ENCODE results near the gene TCF21. TPM values are rescaled to one million over a fixed set of nuclear protein-coding genes. Genes with fewer than 3 reads are reported as not detected.
A peak's percentile ranks its signal among the peaks of the same experiment; 100 is the strongest.

The TCF21 gene
- total RNA-seq, 1 donor from 2014 or later = 0.04 TPM

- Histone ChIP-seq H3K9ac (no peak overlapping the region), H3K4me1 (no peaks in the 10 kb centered on the region), H3K9me3 (ENCODE audit: low read depth) (no peaks in the 10 kb centered on the region), H3K79me2 (ENCODE audit: low read depth) (no peaks in the 10 kb centered on the region), H3K36me3 (no peaks in the 10 kb centered on the region), H3K27me3 (no peaks in the 10 kb centered on the region), H3F3A (ENCODE audit: low read depth) (no peaks in the 10 kb centered on the region), H4K20me1 (ENCODE audit: low read depth) (no peaks in the 10 kb centered on the region), H3K4me2 (no peak overlapping the region), H3K27ac (no peak overlapping the region), H2AFZ (replicated peaks) (peak overlapping the region; percentile 75), H3K4me3 (no peak overlapping the region)
- peaks cover 2% of the 10 kb centered on the region for H3K9me3 Mint-ChIP-seq
- H3K4me1 Mint-ChIP-seq = no peaks in the 10 kb centered on the region
- H3K27me3 Mint-ChIP-seq (ENCODE audit: insufficient read depth, low read depth) = peaks cover 2% of the 10 kb centered on the region
- no peak for DNase-seq (ENCODE audit: low spot score)
- TF ChIP-seq EZH2 (IDR thresholded peaks at IDR 0.05) = no peak
- TF ChIP-seq CTCF (IDR thresholded peaks at IDR 0.05) = no peak
- no peak for TF ChIP-seq EZH2phosphoT487 (IDR thresholded peaks at IDR 0.05)
- H3K4me3 Mint-ChIP-seq = no peak overlapping the region
- H3K27ac Mint-ChIP-seq = no peak overlapping the region
- no peaks in the 10 kb centered on the region for H3K36me3 Mint-ChIP-seq
Observed at GRCh38 chr6:133906050-133906449, 17.1 kb downstream of the TCF21 start.

GRCh38 chr6:133916650-133917151 lies 27.8 kb downstream of the TCF21 start:
- Histone ChIP-seq H3K9me3 (ENCODE audit: low read depth) (no peaks in the 10 kb centered on the region), H3K4me1 (peaks cover 13% of the 10 kb centered on the region), H3K4me2 (peak overlapping the region; percentile 71), H3K27ac (peak overlapping the region; percentile 42), H3K36me3 (no peaks in the 10 kb centered on the region), H3K4me3 (peak overlapping the region; percentile 33), H3F3A (ENCODE audit: low read depth) (peaks cover 12% of the 10 kb centered on the region), H3K79me2 (ENCODE audit: low read depth) (no peaks in the 10 kb centered on the region), H2AFZ (replicated peaks) (no peak overlapping the region), H3K9ac (no peak overlapping the region), H3K27me3 (no peaks in the 10 kb centered on the region), H4K20me1 (ENCODE audit: low read depth) (no peaks in the 10 kb centered on the region)
- TF ChIP-seq EZH2 (IDR thresholded peaks at IDR 0.05) (no peak), CTCF (IDR thresholded peaks at IDR 0.05) (peak; percentile 98)
- Mint-ChIP-seq H3K4me1 (peaks cover 7% of the 10 kb centered on the region), H3K27ac (no peak overlapping the region), H3K36me3 (no peaks in the 10 kb centered on the region), H3K4me3 (no peak overlapping the region), H3K27me3 (ENCODE audit: insufficient read depth, low read depth) (no peaks in the 10 kb centered on the region), H3K9me3 (peaks cover 6% of the 10 kb centered on the region)
- DNase-seq (ENCODE audit: low spot score) = peak; percentile 97

- H2AFZ ChIP-seq (replicated peaks) = no peak overlapping the region
- H3K27me3 ChIP-seq = no peaks in the 10 kb centered on the region
- peaks cover 6% of the 10 kb centered on the region for H3K9me3 Mint-ChIP-seq
Observed at GRCh38 chr6:133917781-133918180, 28.9 kb downstream of the TCF21 start.

More at GRCh38 chr6:133917781-133918180, 28.9 kb downstream of the TCF21 start:
- no peak overlapping the region for H3K4me3 Mint-ChIP-seq
- H4K20me1 ChIP-seq (ENCODE audit: low read depth) = no peaks in the 10 kb centered on the region
- no peaks in the 10 kb centered on the region for H3K36me3 ChIP-seq
- no peaks in the 10 kb centered on the region for H3K27me3 Mint-ChIP-seq (ENCODE audit: insufficient read depth, low read depth)
- no peaks in the 10 kb centered on the region for H3K36me3 Mint-ChIP-seq
- DNase-seq (ENCODE audit: low spot score) = no peak
- H3K4me1 ChIP-seq = peaks cover 13% of the 10 kb centered on the region
- H3K9ac ChIP-seq = no peak overlapping the region
- H3K9me3 ChIP-seq (ENCODE audit: low read depth) = no peaks in the 10 kb centered on the region
- H3K4me1 Mint-ChIP-seq = peaks cover 7% of the 10 kb centered on the region
- H3K27ac ChIP-seq = no peak overlapping the region
- peaks cover 12% of the 10 kb centered on the region for H3F3A ChIP-seq (ENCODE audit: low read depth)
- H3K79me2 ChIP-seq (ENCODE audit: low read depth) = no peaks in the 10 kb centered on the region
- H3K4me2 ChIP-seq = peak overlapping the region; percentile 71
- no peak overlapping the region for H3K27ac Mint-ChIP-seq
- H3K4me3 ChIP-seq = no peak overlapping the region
- TF ChIP-seq EZH2 (IDR thresholded peaks at IDR 0.05) (no peak), EZH2phosphoT487 (IDR thresholded peaks at IDR 0.05) (no peak), CTCF (IDR thresholded peaks at IDR 0.05) (no peak)

Data from neural progenitor cell (in vitro differentiated cells).